A204.1 (cell line): ENCODE results near the gene LYPLA2.
A peak's percentile ranks its signal among the peaks of the same experiment; 100 is the strongest.

Source experiments
- FAIRE-seq: peaks from 2 replicates; lab custom pipeline; 2012; peaks lifted over from hg19 to GRCh38; lab: Jason Lieb, UNC

LYPLA2 gene

DNA sequence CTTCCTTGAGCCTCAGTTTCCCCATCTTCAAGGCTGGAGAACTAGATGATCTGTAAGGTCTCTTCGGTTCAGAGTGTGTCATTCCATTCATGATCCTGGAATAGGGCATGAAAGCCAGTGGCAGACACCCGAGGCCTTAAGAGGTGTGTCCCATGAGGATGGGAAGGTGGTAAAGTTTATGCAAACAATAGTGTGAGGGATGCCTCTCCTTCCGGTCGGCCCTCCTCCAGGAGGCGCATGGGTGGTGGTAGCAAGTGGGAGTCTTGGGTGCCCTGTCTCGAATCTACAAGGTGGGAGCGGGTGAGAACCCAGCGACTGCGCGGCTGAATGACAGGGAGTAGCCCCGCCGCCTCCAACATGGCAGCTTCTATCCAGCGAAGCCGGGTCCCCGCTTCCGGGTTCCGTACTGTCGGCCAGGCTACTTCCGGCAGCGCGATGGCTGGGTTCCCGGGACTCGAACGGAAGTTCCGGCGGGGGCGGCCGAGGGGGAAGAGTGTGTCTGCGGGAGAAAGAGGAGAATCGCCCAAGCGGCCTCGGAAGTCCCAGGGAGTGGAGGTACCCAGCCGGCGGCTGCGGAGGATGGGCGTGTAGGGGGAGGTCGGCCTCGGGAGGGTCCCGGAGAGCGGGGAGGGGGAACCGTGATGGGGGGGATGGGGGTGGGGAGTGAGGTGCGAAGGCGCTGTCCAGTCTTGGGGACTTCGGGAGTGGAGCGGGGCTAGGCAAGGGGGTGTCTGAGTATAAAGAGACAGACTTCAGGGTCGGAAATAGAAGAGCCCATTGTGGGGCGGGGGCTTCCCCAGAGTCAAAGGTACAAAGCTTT is at the start of gene LYPLA2:
Gene LYPLA2 (plus strand): TSS at position 450 of the 820 bp plus-strand sequence. CDS start 1,538 bp downstream, outside the sequence.
- FAIRE-seq, result peak; percentile 70

GRCh38 chr1:23741609-23742008 is 49.3 kb upstream of the LYPLA2 start:
- no peak for FAIRE-seq

DNA sequence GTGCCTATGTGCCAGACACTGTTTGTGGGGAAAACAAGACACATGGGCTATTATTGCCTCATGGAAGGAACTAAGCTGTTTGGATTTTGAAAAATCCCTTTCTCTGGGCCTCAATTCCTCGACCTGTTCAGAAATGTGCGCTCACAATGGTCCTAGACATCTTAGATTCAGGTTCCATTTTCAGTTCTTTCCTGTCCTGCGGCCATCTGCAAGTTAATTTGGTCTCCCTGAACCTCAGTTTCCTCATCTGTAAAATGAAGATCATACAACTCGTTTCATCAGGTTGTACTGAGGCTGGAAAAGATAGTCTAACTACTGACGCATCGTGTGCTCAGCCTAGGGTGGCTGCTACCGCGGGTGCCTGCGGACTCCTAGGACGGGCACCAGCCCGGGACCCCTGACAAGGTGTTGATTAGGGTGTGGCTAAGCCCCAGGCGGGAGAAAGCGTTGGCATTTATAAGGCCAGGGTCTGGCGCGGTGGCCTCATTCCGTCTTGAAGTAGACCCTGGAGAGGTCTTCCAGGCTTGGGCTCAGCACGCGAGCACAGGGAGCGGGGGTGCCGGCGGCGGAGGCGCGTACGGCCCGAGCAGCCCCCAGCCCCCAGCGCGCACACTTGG is 48.2 kb upstream of the LYPLA2 start:
- no peak for FAIRE-seq

DNA sequence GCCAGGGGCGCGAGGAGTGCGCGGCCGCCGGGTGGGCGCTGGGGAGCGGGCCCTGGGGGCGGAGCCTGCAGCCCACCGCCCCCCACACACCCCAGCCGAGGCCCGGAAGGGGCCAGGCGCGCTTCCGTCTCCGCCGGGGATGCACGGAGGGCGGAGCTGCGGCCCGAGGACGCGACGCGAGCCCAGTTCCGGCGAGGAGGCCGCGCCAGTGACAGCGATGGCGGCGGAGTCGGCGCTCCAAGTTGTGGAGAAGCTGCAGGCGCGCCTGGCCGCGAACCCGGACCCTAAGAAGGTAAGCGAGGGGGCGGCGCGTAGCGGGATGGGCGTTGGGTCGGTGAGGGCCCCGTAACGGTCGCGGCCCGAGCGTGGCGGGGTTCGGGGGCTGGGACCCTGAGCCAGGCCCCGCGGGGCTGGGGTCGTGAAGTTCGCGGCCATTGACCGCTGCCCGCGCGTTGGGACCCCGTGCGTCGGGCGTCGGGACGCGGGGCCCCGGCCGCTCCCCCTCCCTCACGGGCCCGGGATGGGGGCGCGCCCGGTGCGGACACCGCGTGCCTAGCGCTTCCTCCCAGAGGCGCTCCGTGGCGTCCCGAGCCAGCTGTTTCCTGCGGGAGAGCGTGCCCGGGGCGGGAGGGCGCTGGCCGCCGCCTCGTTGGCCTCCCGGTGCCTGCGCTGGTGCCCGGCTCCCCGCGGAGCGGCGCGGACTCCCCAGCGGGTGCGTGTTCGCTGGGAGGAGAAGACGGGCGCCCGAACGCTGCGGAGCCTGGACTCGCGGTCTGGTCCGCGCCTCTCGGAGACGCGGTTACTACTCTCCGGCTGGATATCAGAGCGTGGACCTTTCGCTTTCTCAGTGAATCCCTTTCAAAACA is 47.4 kb upstream of the LYPLA2 start, which contains the start of gene ELOA:
Gene ELOA (plus strand): TSS at position 185 of the 866 bp plus-strand sequence. CDS start 33 bp downstream, at position 218.
- no peak for FAIRE-seq

- FAIRE-seq, result no peak
Observed at GRCh38 chr1:23745515-23745914, 45.4 kb upstream of the LYPLA2 start.

DNA sequence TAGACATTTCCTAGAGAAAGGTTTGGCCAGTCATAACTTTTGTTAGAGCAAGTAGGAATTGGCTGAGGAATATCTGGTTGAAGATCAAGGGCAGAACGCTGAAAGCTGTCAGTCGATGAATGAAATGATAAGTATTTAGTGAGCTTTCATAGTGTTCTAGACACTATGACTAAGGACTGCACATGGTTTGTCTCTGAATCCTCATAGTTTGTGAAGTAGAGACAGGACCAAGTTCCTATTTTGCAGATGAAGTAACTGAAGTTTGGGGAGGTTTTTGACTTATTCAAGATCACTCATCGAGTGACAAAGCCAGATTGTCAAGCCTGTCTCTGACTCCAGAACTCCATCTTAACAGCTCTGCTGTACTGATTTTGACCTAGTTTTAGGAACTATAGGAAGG is 42.9 kb upstream of the LYPLA2 start:
- FAIRE-seq, result no peak

GRCh38 chr1:23751050-23751814 is 39.7 kb upstream of the LYPLA2 start:
- FAIRE-seq, result no peak

GRCh38 chr1:23751815-23752200 is 39.1 kb upstream of the LYPLA2 start:
- no peak for FAIRE-seq

DNA sequence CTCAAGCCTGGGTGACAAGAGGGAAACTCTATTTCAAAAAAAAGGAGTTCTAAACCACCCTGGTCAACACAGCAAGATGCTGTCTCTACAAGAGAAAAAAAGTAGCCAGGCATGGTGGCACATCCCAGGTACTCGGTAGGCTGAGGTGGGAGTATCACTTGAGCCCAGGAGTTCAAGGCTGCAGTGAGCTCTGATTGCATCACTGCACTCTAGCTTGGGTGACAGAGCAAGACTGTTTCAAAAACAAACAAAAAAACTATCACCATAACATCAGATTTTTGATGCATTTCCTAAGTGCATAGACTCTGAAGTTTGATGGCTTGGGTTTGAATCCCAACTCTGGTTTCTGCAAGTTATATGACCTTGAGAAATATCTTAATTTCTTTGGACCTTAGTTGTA is 38.0 kb upstream of the LYPLA2 start:
- FAIRE-seq, result no peak

DNA sequence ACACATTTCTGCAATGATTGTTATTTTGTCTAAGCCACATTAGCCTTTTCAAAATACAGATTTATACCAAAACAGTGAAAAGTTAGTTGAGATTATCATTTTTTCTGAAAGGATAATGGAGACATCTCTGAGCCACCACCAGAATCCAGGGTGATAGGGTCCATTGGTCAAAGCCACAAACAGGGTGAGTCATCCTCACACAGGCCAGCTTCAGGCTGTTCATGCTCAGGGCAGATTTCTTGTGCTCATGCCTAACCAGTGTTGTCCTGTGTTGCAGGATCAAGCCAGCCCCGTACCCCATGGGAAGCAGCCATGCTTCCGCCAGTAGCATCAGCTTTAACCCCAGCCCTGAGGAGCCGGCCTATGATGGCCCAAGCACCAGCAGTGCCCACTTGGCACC is 34.3 kb upstream of the LYPLA2 start:
- FAIRE-seq, result no peak

- FAIRE-seq, result no peak
Observed at GRCh38 chr1:23757812-23758211, 33.1 kb upstream of the LYPLA2 start.

DNA sequence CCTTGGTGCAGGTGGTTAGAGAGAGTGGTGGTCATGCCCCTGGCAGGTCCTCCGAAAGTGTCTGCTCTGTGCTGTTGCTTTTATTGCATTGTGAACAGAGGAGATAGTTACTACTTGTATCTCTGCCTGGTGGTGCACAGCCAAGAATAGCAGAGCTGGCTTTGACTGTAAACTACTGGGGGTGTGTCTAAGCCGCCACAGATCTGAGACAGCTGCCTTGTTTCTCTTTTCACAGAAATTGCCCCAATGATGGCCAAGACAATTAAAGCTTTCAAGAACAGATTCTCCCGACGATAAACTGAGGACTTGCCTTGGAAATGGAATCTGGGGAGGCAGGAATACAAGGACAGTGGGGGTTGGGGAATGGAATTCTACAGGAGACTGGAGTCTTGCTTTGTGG is 31.7 kb upstream of the LYPLA2 start:
- no peak for FAIRE-seq

DNA sequence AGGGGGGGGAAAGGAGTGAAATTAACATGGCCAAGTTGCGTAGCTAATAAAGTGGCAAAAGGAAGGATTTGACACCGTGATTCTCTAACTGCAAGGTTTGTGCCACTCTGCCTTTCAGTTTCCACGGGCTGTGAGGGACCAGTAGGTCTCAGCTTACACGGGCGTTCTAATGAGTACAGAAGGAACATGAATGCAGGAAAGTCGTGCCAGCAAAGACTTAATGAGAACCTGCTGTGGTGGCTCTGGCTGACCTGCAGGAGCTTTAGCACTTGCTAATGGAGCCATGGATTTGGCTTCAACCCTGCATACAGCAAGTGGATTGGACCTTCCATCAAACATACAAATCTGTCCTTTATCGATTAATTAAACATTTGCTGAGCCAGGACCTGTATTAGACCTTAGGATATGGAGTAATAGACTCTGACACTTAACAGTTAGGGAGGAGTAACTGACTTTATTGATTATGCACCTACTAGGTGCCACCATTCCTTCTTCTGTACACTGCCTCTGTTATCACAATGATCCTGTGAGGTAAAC is 27.8 kb upstream of the LYPLA2 start:
- FAIRE-seq, result no peak

DNA sequence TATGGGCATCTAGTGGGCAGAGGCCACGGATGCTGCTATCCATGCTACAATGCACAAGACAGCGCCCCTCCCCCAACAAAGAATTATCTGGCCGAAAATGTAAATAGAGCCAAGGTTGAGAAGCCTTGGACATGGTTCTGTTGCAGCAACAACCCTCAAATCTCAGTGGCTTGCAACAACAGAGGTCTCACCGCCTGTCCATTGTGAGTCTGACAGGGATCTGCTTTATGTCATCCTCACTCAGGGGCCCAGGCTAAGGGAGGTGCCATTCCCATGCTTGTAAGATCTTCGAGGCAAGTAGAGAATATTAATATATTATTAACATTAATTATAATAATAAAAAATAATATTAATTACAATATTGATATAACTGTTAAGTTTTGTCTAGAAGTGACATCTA is 22.2 kb upstream of the LYPLA2 start:
- FAIRE-seq, result no peak

DNA sequence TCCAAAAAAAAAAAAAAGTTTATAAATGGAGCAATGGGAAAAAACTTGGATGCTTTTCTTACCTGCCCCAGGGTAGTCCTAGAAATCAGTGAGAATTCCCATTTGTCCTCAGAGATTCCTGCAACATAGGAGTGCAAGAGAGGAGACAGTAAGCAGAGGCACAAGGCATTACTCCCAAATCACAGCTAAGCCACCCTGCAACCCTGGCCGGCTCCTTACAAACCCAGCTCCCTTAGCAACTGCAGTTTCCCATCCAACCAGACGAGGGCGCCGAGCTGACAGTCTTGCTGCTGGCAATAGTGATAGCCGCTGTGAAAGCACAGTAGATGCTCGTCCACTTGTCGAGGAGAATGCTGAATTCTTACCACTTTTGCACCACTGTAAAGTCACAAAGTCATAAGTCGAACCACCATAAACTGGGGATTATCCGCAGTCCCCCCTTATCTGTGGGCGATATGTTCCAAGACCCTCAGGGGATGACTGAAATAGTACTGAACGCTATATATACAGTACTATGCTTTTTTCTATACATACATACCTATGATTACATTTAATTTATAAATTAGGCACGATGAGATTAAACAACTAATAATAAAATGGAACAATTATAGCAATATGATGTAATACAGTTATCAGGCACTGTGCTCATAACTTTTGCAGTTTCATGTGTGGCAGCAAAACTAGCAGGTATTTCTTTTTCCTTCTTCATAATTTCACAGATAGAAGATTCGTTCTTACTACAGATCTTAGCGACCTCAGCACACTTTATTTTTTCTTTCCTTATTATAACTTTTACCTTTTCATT is 18.7 kb upstream of the LYPLA2 start:
- peak; percentile 72 for FAIRE-seq

DNA sequence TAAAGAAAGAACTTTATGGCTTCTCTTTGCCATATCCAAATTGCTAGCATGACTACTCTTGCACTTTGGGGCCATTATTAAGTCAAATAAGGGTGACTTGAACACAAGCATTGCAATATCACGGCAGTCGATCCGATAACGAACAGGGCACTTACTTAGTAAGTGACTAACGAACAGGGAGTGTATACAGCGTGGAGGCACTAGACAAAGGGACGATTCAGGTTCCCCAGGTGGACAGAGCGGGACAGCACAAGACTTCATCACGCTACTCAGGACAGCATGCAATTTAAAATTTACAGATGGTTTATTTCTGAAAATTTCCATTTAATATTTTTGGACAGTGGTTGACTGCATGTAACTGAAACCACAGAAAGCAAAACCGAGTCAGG is 18.1 kb upstream of the LYPLA2 start:
- no peak for FAIRE-seq

DNA sequence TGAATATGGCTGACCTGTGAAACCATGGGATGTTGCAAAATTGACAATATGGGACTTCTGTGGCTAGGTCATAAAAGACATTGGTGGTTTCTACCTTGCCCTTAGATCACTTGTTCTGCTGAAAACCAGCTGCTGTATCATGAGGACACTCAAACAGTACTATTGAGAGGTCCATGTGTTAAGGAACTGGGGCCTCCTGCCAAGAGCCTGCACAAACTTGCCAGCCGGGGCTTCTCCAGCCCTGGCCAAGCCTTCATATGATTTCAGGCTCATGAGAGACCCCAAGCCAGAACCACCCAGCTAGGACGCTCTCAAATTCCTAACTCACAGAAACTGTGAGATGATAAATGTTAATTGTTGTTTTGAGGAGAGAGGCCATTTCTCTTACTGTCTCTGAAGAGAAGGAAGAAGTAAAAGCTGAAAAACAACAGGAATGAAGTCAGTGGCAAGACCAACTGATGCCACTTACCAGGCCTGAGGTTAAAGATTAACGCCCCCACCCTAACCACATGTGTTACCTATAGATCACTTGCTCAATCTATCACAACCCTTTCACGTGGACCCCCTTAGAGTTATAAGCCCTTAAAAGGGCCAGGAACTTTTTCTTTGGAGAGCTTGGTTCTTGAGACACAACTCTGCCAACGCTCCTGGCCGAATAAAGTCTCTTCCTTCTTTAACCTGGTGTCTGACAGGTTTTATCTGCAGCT is 16.6 kb upstream of the LYPLA2 start:
- FAIRE-seq, result no peak

DNA sequence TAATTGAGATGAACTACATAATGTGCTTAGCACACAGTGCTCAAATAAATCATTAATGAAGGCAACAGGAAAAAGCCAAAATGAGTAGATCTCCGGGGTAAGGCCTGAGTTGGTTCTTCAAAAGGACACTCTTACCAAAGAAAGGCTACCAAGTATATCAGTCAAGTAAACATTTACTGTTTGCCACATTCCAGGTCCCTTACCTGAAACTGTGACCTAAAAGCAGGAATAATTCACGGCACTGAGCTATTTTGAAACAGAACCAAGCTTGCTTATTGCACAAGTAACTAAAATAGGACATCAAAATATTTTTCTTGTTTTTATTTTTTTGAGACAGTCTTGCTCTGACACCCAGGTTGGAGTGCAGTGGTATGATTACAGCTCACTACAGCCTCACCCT is 14.7 kb upstream of the LYPLA2 start:
- no peak for FAIRE-seq

DNA sequence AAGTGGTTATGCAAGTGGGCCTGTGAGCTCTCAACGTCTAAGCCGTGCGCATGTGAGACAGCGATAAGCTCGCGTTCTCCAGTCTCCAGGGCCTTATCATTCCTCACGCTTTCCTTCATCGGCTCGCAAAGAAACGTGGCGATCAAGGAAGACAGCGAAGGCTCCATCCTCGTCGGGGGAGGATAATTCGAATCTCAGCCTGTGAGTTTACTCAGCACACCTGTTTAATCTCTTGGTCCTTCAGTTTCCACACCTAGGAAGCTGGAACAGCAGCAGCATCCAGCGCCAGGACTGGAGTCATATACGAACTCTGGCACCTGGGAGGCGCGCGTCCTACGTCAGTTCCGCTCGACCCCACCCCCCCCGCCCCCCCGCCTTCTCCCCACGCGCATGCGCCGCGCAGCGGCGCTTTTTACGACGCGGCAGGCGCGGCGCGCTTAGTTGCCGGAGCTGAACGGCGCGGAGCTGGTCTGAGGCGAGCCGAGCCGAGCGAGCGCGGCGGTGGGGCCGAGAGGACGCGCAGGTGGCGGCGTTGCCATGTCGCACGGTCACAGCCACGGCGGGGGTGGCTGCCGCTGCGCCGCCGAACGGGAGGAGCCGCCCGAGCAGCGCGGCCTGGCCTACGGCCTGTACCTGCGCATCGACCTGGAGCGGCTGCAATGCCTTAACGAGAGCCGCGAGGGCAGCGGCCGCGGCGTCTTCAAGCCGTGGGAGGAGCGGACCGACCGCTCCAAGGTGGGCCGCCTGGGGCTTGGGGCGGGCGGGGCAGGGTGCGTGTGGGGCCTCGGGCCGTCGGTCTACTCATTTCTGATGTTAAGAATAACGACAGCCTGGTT is 12.7 kb upstream of the LYPLA2 start, which contains the start of gene PITHD1:
Gene PITHD1 (plus strand): TSS at position 440 of the 836 bp plus-strand sequence. CDS start 98 bp downstream, at position 538.
- no peak for FAIRE-seq
